Measurements from ENCODE around the gene NAALADL2.

NAALADL2 gene

DNA sequence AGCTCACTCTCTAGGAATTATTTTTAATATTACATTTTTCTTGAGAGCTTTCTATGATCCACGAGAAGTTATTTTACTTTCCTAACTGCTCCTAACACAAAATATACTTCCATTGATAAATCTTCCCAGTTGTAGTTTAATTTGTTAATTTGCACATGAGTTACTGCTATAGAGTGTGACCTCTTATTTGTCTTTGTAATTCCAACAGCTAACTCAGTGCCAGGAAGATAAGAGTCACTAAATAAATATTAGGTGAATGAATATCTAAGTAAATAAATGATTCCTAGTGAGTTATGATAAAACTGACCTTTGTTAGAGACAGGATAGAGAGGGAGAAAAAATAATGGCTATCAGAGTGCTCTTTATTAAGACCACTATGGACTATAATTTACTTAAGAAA lies 319.9 kb downstream of the NAALADL2 start:
- DNase-seq (ENCODE audit: low read depth), result no peak
- H3K4me3 ChIP-seq (ENCODE audit: low read depth, low read length), result no peak overlapping the region
- TF ChIP-seq, protein P1, sequence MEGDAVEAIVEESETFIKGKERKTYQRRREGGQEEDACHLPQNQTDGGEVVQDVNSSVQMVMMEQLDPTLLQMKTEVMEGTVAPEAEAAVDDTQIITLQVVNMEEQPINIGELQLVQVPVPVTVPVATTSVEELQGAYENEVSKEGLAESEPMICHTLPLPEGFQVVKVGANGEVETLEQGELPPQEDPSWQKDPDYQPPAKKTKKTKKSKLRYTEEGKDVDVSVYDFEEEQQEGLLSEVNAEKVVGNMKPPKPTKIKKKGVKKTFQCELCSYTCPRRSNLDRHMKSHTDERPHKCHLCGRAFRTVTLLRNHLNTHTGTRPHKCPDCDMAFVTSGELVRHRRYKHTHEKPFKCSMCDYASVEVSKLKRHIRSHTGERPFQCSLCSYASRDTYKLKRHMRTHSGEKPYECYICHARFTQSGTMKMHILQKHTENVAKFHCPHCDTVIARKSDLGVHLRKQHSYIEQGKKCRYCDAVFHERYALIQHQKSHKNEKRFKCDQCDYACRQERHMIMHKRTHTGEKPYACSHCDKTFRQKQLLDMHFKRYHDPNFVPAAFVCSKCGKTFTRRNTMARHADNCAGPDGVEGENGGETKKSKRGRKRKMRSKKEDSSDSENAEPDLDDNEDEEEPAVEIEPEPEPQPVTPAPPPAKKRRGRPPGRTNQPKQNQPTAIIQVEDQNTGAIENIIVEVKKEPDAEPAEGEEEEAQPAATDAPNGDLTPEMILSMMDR (IDR thresholded peaks at IDR 0.05; ENCODE audit: insufficient read depth, low read depth, low read length, missing control alignments), result no peak

DNA sequence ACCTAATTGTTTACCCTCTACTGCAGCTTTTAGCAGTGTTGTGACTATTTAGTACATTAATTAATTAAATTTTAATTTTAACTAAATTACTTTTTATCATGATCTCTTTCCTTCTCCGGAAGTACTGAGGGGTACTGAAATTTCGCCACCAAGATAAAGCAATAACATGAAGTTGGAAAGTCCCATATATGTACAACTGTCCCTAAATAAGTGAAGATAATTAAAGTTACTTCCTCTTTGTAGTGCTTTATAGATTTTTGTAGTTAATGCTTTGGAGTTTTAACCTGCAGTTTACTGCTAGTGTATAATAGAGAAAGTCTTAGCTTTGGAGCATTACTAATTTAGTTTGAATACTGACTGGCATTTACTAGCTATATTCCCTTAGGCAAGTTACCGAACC lies 325.3 kb downstream of the NAALADL2 start:
- H3K4me3 ChIP-seq (ENCODE audit: low read depth, low read length), result no peak overlapping the region
- DNase-seq (ENCODE audit: low read depth), result no peak
- TF ChIP-seq, protein P1 (IDR thresholded peaks at IDR 0.05; ENCODE audit: insufficient read depth, low read depth, low read length, missing control alignments), result no peak

DNA sequence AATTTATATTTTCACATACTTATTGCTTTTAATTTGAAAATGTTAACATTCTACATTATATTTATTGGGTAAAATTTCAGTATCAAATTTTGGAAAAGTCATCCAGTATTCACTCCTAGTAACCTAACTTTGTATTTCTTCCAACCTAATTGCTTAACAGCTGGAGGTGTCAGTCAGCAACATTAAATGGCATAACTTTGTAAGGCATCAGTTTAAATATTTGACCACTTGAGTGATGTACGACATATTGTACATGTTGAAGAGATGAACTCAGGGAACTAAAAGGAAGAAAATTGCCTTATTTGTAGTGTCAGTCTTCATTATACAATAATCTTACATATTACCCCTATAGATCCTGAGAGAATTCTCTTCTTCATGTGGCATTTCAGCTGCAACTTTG lies 326.8 kb downstream of the NAALADL2 start:
- no peak overlapping the region for H3K4me3 ChIP-seq (ENCODE audit: low read depth, low read length)
- DNase-seq (ENCODE audit: low read depth), result no peak
- TF ChIP-seq, protein P1 (IDR thresholded peaks at IDR 0.05; ENCODE audit: insufficient read depth, low read depth, low read length, missing control alignments), result no peak

DNA sequence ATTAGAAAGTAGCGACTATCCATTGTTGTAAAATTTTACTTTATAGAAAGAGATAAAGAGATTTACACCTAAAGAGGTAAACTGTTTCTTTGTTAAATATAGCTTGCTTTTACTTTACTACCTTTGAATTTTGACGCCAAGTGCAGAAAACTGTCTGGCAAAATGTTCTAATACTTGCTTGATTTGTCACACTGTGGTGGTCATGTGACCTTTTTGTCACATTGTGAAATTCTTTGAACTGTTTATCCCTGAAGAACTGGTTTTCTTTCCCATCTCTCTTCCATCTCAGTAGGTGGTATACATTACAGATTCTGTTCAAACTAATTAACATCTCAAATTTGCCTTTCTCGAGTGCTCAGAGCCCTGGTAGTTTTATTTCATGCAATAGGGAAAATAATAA lies 327.4 kb downstream of the NAALADL2 start:
- no peak overlapping the region for H3K4me3 ChIP-seq (ENCODE audit: low read depth, low read length)
- DNase-seq (ENCODE audit: low read depth), result no peak
- TF ChIP-seq, protein P1 (IDR thresholded peaks at IDR 0.05; ENCODE audit: insufficient read depth, low read depth, low read length, missing control alignments), result no peak

DNA sequence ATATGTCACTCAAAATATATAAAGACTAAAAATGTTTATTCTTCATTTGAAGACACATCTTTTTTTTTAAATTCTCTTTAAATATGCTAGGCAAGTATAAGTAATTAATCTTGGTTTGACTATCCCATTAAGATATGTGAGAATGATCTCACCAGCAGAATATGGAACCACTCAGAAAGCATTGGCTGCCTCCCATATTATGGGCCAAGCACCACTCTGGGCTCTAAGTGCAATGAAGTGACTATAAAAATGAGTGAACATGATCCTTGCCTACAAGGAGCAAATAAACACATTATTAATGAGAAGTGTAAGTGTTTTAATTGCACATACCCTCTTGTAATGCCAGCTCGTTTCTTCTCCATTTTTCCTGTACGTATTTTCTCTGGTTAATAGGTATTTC lies 328.5 kb downstream of the NAALADL2 start:
- DNase-seq (ENCODE audit: low read depth), result no peak
- TF ChIP-seq, protein P1 (IDR thresholded peaks at IDR 0.05; ENCODE audit: insufficient read depth, low read depth, low read length, missing control alignments), result no peak
- no peak overlapping the region for H3K4me3 ChIP-seq (ENCODE audit: low read depth, low read length)

DNA sequence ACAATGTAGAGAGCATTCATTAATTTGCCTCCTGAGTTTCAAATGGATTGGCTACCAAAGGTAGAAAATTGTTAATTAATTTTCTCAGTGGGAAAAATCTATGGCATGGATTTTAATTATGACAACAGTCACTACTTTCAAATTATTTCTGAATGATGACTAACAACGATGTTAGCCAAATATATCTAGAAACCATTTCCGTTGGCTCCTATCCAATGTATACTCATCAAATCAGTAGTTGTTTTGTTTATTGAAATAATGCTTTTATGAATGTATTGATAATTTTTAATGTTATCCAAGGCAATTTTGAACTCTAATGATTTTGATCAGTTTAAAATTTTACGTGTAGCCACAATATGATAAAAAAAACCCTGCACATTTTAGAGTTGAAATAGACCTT lies 333.4 kb downstream of the NAALADL2 start:
- no peak overlapping the region for H3K4me3 ChIP-seq (ENCODE audit: low read depth, low read length)
- TF ChIP-seq, protein P1 (IDR thresholded peaks at IDR 0.05; ENCODE audit: insufficient read depth, low read depth, low read length, missing control alignments), result no peak
- no peak for DNase-seq (ENCODE audit: low read depth)

DNA sequence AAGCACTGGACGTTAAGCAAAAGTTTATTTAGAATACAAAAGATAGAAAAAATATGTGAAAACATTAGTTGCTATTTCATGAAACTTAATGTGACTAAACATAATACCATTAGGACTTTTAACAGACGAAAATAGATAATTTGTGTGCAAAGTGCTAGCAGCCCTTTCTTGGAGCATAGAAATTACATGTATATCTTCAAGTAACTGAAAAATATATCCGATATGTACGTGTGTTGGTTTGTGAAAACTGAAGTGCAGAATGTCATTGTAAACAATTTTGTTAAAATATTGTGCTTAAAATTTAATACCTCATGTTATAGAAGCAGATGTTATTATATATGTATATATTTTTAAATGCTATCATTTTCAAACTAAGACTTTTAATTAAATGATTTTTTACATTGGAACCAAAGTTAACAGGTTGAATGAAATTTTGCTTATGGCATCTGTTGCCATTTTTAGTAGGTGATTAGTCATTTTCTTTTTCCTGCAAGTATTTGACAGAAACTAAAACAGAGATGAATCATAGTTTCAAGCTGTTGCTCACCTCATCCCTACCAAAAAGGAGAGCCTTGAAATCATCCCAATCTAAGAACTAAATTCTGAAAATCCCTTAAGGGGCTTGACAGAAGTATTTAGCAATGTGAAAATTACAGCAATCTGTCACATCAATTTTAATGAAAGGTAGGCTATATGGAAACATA lies 334.8 kb downstream of the NAALADL2 start:
- H3K4me3 ChIP-seq (ENCODE audit: low read depth, low read length), result no peak overlapping the region
- peak; percentile 16 for DNase-seq (ENCODE audit: low read depth)
- TF ChIP-seq, protein P1 (IDR thresholded peaks at IDR 0.05; ENCODE audit: insufficient read depth, low read depth, low read length, missing control alignments), result no peak

Data from GM12865 (cell line).